ENCODE measurements around the gene PTBP1.

DNA sequence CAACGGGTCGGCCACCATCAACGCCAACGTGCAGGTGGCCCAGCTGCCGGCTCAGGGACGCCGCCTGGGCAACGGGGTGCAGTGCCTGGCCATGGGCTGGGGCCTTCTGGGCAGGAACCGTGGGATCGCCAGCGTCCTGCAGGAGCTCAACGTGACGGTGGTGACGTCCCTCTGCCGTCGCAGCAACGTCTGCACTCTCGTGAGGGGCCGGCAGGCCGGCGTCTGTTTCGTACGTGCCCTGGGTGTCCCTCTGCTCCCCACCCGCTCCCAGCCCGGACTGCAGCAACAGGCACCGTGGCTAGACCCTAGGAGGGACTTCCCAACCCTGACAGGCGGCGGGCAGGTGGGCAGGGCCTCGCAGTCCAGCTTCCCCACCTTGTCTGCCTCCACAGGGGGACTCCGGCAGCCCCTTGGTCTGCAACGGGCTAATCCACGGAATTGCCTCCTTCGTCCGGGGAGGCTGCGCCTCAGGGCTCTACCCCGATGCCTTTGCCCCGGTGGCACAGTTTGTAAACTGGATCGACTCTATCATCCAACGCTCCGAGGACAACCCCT is 58.4 kb downstream of the PTBP1 start:
- TF ChIP-seq, protein P1, sequence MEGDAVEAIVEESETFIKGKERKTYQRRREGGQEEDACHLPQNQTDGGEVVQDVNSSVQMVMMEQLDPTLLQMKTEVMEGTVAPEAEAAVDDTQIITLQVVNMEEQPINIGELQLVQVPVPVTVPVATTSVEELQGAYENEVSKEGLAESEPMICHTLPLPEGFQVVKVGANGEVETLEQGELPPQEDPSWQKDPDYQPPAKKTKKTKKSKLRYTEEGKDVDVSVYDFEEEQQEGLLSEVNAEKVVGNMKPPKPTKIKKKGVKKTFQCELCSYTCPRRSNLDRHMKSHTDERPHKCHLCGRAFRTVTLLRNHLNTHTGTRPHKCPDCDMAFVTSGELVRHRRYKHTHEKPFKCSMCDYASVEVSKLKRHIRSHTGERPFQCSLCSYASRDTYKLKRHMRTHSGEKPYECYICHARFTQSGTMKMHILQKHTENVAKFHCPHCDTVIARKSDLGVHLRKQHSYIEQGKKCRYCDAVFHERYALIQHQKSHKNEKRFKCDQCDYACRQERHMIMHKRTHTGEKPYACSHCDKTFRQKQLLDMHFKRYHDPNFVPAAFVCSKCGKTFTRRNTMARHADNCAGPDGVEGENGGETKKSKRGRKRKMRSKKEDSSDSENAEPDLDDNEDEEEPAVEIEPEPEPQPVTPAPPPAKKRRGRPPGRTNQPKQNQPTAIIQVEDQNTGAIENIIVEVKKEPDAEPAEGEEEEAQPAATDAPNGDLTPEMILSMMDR (IDR thresholded peaks at IDR 0.05; ENCODE audit: low read depth, low read length): no peak
- TF ChIP-seq POLR2A (IDR thresholded peaks at IDR 0.05; ENCODE audit: extremely low read depth, insufficient read length) (no peak), MYC (IDR thresholded peaks at IDR 0.05; ENCODE audit: low read depth, low read length) (no peak)
- TF ChIP-seq, protein P2, sequence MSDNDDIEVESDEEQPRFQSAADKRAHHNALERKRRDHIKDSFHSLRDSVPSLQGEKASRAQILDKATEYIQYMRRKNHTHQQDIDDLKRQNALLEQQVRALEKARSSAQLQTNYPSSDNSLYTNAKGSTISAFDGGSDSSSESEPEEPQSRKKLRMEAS (IDR thresholded peaks at IDR 0.05; ENCODE audit: low read depth, low read length): no peak
